Measurements from ENCODE around the gene VANGL2.
"Not testable (repeated sequence)": the region's sequence is repeated elsewhere in the genome, so short reads cannot be mapped to it uniquely, and the experiment has no call there.

Gene VANGL2

GRCh38 chr1:160370561-160371345 is 29.6 kb upstream of the VANGL2 start:
- no peak for DNase-seq (ENCODE audit: low read depth)

- no peak for DNase-seq (ENCODE audit: low read depth)
Observed at GRCh38 chr1:160371346-160371631, 29.1 kb upstream of the VANGL2 start.

DNA sequence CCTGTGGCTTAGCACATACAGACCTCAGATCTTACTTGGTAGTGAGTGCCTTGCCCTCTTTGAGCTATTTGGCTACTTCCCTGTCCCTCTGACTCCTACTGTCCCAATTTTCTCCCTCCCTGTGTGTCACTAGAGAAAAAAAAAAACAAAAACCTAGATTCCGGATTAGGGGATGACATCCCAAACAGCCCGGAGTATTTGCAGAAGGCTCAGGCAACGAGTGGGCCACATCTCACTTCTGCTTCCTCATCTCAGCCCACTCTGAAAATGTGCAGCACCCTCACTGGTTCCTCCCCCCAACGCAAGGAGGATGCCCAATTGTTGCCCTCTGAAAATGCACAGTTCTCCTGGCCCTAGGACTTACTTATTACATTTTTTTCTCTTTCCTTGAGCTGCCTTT is 28.6 kb upstream of the VANGL2 start:
- DNase-seq (ENCODE audit: low read depth), result no peak

DNA sequence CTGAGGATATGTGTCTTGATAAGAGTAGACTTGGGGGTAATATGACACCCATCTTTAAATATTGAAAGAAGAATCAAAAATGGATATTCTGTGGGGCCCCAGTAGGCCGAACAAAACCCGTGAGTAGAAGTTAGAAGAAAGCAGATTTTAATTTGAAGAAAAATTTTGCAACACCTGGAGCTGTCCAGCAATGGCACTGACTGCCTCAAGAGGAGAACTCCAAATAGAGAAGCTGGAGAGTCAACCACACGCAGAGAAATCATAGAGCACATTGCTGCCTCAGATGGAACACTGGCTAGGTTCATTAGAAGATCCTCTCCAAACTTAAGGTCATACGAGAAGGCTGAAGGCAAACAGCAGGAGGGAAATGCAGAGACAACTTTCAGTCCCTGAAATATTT is 26.7 kb upstream of the VANGL2 start:
- DNase-seq (ENCODE audit: low read depth), result no peak

- no peak for DNase-seq (ENCODE audit: low read depth)
Observed at GRCh38 chr1:160374306-160375110, 25.9 kb upstream of the VANGL2 start.

DNA sequence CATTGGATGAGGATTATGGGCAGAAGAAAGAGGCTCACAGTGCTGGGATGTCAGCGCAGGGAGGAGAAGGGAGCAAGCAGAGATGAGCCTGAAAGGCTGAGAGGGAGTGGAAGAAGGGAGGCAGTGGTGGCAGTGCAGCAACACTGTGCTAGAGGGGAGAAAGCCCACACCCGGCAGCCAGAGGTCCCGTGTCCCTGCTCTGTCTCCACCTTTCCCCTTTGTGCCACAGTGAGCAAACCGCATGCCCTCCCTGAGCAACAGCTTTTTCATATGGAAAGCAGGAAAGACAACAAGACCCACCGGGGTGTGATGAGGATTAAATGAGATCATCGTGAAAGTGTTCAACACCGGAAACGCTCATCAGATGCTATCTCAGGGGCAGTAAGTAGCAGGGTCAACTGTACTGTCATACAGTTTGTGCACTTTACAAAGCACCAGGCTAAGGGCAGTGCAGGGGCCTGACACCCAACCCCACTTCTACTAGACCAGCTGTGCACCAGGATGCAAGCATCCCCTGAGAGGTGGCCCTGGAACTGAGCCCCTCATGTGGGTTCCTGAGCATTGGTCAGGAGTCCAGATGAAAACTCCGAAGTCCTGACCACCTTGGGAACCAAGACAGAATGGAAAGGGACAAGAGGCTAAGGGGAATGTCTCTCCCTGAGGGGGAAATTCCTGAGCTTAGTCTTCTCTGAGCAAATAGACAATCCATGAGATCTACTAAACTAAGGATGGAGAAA is 24.4 kb upstream of the VANGL2 start:
- no peak for DNase-seq (ENCODE audit: low read depth)

DNA sequence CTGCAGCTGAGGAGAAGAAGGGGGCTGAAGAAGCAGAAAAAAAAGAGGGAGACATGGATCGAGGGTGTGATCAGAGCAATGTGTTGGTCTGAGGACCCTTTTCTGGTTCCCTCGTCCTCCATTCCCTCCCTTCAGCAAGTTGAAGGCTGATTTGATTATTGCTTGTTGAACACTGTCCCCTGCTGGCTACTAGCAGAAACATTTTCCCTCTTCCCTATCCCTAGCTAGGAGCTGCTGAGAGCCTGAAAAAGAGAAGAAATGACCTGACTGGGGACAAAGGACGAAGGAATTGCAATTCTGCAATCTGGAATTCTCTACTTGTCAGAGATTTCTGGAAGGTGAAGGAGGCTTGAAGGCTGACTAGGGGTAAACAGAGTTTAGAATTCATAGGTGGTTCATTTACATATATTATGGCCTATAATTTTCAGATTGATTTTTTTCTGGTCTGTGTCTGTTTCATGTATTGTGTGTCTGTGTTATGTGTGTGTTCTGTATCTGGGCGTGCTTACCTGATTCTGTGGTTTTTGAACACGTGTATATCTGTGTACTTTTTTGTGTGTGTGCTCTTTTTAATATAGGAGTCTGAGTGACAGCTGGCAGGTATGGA is 23.7 kb upstream of the VANGL2 start:
- peak; percentile 4 for DNase-seq (ENCODE audit: low read depth)

DNA sequence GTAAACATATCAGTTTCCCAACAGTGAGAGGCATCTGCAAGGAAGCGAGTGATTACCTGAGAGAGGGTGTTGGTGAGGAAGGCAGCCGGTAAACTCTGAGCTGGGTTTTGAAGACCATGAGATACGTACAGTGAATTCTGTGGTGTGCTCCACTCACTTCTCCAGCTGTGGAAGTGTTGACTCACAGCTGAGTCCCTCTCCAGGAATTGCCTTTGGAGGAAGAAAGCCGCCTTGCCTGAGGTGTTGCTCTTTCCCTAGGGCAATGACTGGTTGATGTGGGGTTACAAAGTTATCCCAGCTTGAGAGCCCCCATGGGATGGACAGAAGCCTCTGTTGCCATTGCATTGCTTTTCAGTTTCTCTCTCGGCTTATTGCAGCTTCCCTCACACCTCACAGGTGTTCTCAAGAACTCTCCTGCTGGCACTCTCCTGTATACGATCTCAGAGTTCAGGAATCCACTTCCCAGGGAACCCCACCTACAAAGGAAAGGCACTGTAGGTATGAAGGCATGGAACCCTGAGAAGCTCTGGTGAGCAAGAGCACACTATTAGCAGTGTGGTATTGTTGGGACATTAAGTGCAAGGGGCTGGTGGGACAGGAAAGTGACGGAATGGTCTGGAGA is 22.7 kb upstream of the VANGL2 start:
- DNase-seq (ENCODE audit: low read depth), result no peak

DNA sequence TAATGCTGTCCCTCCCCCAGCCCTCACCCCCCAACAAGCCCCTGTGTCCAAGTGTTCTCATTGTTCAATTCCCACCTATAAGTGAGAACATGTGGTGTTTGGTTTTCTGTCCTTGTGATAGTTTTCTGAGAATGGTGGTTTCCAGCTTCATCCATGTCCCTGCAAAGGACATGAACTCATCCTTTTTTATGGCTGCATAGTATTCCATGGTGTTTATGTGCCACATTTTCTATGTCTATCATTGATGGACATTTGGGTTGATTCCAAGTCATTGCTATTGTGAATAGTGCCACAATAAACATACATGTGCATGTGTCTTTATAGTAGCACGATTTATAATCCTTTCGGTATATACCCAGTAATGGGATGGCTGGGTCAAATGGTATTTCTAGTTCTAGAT is 15.6 kb upstream of the VANGL2 start:
- not testable (repeated sequence) for DNase-seq (ENCODE audit: low read depth)

DNA sequence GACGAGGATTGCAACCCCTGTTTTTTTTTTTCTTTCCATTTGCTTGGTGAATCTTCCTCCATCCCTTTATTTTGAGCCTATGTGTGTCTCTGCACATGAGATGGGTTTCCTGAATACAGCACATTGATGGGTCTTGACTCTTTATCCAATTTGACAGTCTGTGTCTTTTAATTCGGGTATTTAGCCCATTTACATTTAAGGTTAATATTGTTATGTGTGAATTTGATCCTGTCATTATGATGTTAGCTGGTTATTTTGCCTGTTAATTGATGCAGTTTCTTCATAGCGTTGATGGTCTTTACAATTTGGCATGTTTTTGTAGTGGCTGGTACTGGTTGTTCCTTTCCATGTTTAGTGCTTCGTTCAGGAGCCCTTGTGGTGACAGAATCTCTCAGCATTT is 12.0 kb upstream of the VANGL2 start:
- not testable (repeated sequence) for DNase-seq (ENCODE audit: low read depth)

- DNase-seq (ENCODE audit: low read depth), result no peak
Observed at GRCh38 chr1:160394673-160395072, 5.7 kb upstream of the VANGL2 start.

DNA sequence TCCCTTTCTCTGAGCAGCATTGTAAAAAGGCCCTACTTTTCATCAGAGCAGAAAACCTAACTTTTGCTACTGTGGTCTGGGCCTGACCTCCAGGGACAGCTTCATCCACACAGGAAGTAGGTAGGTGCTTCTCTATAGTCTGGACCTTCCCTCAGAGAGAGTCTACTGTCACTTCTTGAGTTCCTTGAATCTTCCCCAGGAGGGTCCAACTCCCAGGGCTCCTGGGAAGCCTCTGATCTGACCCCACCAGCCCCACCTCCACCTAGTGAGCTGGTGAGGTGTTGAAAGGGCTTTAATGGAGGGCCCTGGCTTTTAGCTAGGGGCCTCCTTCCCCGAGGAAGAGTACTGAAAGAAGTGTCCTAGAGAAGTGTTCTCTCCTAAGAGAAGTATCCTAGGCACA is 2.7 kb upstream of the VANGL2 start:
- DNase-seq (ENCODE audit: low read depth), result no peak

GRCh38 chr1:160398823-160399222 is 1.5 kb upstream of the VANGL2 start:
- DNase-seq (ENCODE audit: low read depth), result no peak

DNA sequence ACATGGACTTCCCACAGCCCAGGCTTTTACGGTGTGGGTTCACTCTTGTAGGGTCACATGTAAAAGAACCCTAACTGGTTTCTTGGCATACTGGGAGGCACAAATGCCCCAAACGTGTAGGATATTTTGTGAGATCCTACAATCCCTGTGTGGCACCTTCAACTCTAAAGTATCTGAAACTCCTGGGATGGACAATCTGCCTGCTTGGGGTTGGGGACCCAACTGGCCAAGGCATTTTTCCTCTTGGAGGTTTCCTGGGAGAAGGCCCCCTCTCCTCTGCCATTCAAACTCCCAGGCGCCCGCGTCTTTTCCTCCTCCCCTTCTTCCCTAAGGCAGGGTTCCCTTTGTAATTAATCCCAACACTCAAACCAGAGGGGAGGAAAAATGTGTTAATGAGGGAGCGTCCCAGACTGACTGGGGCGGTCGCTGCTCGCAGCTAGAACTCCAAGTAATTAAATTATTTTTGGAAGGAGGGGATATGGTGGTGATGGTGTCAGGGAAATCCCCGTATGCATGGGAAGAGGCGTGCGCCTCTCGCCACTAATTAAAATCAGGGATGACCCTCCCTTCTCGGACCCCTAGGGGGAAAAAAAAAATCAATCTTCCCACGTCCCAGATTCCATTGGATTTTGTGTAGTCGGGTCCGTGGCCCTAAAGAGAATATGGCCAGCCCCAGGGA is 681 bp upstream of the VANGL2 start:
- no peak for DNase-seq (ENCODE audit: low read depth)

- no peak for DNase-seq (ENCODE audit: low read depth)
Observed at GRCh38 chr1:160400646-160401486, 502 bp downstream of the VANGL2 start.

- no peak for DNase-seq (ENCODE audit: low read depth)
Observed at GRCh38 chr1:160401487-160401805, 1.1 kb downstream of the VANGL2 start.

GRCh38 chr1:160402001-160402795 is 1.8 kb downstream of the VANGL2 start:
- no peak for DNase-seq (ENCODE audit: low read depth)

DNA sequence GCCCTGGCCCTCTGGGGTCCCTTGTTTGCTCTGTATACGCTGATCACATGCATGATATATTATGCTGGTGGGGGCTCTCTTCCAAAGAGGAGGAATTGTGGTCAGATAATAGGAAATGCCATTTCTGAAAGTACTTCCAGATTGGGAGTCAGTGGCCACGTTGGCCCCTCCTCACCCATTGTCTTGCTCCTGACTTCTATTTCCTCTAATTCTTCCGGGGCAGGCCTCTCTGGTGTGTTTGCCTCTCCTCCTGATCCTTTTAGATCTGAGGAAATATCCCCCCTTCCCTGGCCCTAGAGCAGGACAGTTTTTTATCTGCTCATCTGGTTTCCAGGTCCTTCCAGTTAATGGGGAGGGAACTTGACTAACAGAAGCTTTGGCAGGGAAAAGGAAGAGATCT is 2.9 kb downstream of the VANGL2 start:
- DNase-seq (ENCODE audit: low read depth), result no peak

- no peak for DNase-seq (ENCODE audit: low read depth)
Observed at GRCh38 chr1:160404094-160404493, 3.7 kb downstream of the VANGL2 start.

- no peak for DNase-seq (ENCODE audit: low read depth)
Observed at GRCh38 chr1:160405331-160405877, 5.0 kb downstream of the VANGL2 start.

All from stimulated activated CD4-positive, alpha-beta T cell treated with anti-CD3 and anti-CD28 coated beads, Interleukin-2, amount 100 ng/mL, for 4 hours (primary cell).